IPS DF 4.7 (cell line): ENCODE measurements around the gene AMH.

ENCODE experiments used
- DNase-seq: peaks from one replicate; pipeline ENCODE4 v3.0.0-alpha.2; 2013; ENCODE audit warnings: low spot score; ENCODE audit errors: extremely low read depth

Gene AMH

DNA sequence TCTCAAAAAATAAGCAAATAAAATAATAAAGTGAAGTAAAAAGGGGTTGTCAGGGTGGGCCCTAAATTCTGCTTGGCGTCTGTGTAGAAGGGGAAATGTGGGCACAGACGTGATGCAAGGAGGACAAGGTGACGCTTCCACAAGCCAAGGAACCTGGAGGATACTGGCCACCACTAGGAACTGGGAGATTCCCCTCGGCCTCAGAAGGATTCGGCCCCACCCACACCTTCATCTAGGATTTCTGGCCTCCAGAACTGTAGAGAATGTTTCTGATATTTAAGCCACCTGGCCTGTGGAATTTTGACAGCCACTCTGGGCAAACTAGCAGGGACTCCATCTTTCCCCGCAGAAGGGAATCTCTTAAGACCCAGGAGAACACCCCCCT is 14.1 kb upstream of the AMH start:
- DNase-seq = no peak

DNA sequence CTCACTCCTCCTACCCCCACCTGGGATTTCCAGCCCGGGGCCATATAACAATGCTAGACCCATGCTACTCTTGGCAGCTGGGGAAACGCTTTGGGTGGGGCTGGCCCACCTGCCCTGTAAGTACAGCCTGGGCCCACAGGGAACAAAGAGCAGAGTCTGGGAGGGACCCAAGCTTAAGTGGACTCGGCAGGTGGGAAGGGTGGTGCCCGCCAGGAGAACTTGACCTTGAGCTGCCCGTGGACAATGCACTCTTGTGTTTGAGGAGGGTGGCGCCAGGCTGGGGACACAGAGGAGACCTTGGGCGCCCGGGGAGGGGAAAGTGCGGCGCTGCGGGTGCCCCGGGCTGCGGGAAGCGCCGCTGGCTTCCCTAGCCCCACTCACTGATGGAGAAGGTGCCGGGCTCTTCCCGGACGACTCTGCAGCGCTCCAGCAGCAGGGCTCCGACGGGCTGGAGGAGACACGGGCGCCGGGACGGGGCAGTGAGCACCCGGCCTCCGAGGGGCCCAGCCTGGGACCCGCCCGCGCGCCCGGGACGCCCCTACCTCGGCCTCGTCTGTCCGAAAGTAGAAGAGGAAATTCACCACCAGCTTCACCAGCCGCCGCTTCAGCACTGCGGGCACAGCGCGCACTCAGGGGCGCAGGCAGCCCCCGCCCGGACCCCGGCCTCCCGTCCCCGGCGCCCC is 13.6 kb upstream of the AMH start:
- no peak for DNase-seq

DNA sequence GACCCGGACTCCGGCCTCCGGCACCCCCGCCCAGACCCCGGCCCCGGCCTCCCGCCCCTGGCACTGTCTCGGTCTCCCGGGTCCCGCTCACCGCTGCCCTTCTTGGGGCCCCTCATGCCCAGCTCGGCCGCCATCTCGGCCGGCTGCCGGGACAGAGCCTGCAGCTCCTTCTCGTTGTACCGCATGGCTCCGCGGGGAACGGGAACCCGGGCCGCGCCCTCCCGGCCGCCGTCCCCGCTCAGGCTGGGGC is 13.1 kb upstream of the AMH start:
- no peak for DNase-seq

DNA sequence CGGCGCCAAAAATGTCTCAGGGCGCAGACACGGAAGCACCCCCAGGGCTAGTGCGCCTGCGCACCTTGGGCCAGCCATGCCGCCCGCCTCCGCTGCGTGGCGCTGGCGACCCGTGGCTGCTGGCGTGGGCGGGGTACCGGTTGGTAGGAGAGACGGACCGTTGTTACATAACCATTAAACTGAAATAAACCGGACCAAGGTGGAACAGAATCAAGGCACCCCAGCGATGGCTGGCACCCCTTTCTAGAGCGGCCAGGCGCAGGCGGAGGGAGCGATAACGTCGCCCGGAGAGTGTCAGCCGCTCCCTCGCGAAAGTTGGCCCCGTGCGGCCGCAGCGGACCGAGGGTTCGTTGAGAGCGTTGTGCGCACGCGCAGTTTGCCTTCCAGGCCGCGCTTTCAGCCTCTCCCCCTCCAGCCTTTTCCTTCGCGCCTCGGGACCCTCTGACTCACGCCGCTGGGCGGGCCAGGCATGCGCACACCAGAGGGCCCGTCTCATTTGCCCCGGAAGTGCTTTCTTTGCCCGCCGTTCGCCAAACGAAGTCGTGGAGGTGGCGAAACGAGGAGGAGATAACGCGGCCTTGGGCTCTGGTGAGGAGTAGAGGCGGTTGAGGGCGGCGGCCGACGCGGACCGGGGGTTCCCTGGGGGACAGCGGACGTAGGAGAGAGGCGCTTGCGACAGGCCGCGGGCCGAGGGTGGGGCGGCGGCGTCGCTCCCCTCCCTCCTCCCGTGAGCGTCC is 12.6 kb upstream of the AMH start, which contains the start of the genes PLEKHJ1 and SF3A2:
Gene PLEKHJ1, minus strand, starts transcription at position 16 of the 737 bp plus-strand sequence. CDS start 81 bp downstream, outside the sequence.
Gene SF3A2, plus strand, starts transcription at position 511 of the 737 bp plus-strand sequence. CDS start 6,595 bp downstream, outside the sequence.
- DNase-seq = peak; percentile 86

DNA sequence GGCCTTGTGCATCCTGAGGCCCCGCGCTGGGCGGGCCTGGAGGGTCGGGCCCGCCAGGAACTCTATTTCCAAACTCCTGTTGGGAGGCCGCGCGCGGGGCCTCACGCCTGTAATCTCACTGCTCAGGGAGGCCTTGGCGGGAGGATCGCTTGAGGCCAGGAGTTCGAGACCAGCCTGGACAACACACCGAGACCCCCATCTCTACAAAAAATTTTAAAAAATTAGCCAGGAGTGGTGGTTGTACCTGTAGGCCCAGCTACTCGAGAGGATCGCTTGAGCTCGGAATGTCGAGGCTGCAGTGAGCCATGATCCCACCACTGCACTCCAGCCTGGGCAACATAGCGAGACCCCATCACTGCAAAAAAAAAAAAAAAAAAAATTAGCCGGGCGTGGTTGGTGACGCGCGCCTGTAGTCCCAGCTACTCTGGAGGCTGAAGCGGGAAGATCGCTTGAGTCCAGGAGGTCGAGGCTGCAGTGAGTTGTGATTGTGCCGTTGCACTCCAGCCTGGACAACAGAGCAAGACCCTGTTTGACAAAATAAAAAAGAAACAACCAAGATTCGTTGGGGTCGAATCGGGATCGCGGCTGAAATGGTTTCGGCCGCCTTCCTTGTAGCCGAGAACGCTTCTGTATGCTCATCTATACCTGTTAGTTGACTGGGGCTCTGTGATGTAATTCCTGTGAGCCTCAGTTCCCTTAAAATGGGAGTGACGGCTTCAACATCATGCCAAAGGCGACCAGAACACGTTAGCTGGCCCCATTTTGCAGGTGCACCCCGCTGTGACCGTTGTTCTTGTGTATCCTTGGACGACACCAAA is 11.9 kb upstream of the AMH start:
- no peak for DNase-seq

DNA sequence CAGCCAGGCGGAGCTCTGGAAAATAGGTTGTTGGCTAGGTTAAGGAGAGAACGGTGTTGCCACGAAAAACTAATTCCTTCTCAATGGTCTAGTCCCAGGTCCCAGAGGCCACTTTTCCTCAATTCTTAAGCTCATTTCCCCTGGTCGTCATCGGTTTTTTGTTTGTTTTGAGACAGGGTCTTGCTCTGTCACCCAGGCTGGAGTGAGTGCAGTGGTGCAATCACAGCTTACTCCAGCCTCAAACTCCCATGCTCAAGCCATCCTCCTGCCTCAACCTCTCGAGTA is 11.3 kb upstream of the AMH start:
- DNase-seq = no peak

DNA sequence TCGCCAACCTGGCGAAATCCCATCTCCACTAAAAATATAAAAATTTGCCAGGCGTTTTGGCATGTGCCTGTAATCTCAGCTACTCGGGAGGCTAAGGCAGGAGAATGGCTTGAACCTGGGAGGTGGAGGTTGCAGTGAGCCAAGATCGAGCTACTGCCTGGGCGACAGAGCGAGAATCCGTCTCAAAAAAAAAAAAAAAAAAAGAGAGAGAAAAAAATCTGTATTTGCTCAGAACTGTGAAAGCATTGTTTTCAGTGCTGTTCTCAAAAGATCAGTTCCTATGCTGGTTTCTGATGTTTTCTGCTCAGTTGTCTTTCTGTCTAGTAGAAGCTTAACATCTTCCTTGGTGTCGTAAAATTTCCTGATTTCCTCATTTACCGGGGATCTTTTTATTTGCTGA is 9.9 kb upstream of the AMH start:
- DNase-seq = no peak

DNA sequence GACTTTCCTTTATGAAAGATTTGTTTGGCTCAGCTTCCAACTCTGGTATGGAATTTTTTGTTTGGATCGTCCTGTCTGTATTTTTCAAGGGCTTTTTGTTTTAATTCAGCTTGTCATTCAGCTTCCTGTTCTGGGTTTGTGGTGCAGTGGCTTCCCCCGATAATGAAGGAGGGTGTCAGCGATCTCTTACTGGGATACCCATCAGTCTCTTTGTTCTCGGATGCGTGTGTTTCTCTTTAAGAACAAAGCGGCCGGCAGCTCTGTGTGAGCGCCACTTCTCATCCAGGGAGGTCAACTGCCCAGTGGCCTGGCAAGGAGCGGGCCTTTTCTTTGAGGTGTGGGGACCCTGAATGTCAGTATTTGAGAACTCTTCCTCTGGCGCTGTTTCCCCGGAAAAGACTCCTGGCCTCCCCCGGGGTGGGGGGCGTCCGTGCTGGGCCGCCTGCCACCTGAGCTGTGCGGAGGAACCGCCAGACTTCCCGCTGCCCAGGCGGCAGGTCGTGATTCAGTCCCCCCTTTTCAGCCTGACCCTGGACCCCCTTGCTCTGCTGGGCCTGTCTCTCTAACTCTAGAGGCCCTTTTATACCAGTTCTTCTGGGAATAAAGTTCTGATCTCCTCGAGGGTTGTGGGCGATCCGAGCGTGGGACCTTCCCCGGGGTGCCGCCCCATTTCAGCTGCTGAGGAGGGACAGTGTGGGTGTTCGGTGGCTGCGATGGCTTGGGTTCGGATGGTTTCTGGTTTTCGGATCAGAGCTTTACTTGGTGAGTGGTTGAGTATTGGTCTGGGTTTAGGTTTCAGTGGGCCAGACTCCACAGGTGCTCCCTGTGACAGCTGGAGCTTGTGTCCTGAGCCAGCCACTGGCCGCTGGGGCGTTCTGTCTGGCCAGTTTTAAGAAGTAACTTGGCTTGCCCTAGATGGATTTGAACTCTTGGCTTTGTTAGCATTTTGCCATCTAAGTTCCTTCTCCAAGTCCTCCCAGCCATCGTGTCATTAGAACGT is 9.1 kb upstream of the AMH start:
- no peak for DNase-seq

DNA sequence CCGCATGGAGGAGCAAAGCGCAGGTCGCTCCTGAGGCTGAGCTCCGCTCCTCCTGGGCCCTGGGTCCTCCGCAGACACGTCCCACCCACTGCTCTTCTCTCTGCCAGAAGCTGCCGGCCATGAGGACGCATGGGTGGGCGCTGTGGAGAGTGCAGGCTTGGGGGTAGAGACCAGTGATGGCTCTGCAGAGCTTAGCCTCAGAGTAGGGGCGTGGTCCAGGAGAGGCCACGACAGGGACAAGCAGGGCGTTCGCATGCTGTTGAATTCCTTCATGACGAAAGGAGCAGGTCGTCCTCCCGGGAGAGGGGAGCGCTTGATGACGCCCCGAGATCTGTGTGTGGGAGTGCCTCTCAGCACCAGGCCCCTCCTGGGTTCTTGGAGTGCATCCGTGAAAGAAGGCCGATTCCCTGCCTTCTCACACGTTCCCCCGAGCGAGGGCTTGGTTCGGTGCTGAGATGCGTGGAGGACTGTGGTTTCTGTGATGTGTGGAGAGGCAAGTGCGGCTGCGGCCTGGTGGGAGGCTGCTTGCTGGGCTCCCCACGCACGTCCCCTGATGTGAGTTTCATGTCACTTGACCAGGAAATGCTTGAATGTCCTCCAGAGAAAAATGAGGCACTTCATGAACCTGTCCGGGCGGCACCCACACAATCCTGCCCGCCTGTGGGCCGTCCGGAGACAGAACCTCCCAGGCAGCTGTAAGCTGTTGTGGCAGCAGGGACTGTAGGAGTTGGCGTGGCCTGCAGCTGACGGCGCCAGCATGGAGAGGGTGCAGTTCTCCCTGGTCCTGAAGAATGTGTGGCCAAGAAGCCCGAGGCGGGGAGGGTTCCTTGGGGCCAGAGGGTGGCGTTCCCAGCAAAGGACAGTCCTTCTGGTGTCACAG is 8.0 kb upstream of the AMH start:
- no peak for DNase-seq

DNA sequence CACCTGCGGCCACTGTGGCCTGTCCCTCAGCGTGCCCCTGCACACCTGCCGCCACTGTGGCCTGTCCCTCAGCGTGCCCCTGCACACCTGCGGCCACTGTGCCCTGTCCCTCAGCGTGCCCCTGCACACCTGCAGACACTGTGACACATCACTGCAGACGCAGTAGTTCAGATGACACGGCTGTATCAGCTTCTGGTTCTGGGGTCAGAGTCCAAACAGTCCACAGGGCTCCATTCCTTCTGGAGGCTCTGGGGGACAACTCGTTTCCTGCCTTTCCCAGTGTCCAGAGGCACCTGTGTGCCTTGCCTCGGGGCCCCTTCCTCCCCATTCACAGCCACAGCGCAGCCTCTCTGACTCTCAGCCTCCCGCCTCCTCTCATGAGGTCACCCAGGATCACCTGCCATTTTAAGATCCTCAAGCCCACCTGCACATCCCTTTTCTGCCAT is 7.0 kb upstream of the AMH start:
- no peak for DNase-seq

DNA sequence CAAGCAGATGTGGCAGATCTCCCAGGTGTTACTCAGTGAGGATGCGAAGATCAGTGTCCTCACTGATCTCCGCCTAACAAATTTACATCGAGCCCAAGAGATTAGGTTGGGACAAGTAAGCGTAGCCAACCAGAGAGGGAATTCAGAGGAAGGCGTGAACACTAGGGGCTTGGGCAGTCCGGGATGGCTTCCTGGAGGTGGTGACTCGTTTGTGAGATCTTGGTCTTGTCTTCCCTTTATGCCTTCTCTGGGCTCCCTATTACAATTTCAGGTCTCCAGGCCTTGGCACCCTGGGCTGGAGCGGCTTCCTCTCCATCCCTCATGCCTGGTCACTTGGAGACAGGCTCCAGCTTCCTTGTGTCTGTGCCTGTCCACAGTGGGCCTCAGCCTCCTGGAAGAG is 6.3 kb upstream of the AMH start:
- no peak for DNase-seq

DNA sequence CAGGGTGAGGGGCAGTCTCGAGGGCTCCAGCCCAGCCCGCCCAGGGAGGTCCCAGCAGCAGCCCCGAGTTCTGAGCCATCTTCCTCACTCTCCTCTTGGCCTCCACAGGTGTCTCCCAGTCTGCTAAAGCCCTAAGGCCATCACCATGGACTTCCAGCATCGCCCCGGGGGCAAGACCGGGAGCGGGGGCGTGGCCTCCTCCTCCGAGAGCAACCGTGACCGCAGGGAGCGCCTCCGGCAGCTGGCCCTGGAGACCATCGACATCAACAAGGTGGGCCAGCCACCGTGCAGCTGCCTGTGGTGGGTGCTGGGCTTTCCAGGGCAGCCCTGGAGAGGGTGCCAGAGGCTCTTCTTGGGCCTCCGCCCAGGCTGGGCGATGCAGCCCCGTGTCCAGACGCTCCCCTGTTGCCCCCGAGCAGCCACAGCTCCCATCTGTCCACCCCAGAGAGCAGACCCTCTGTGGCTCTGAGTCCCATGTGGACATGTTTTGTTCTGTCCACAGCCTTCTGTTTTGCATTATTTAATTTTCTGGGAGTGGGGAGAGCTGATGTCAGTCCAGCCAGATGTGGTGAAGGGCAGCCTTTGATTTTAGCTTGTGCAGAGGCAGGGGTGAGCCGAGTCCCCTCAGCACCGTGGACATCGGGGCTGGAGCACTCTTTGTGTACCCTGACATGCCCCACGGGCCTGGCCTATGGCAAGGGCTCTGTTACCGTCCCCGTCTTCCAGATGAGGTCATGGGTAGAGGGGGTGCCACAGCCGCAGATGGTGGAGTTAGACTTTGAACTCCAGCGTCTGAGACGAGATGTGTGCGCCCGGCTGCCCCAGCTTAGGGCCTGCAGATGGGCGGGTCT is 5.6 kb upstream of the AMH start:
- no peak for DNase-seq

DNA sequence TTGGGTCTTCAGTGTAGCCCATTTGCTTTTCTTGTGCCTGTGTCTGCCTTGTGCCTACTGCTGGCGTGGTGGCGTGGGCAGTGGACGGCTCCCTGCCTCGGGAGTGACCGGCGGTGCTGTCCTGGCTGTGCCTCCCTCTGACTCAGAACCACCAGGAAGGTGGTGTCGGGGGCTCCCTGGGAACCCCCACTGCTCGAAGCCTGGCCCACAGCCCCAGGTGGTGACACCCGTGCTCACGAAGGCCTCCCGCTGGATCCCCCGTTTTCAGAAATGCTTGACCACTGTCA is 5.1 kb upstream of the AMH start:
- no peak for DNase-seq

DNA sequence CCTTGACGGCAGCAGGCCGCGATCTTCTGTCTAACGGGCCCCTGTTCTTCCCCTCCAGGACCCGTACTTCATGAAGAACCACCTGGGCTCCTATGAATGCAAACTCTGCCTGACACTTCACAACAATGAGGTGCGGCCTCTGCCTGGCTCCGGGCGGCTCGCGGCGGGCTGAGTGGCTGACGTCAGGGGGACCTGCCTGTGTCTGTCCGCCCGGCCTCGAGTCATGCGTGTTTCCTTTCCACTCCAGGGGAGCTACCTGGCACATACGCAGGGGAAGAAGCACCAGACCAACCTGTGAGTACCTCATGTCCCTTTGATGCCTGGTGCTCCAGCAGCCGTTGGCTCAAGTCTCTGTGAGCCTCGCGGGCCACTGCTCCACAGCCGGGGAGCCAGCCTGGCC is 4.6 kb upstream of the AMH start:
- no peak for DNase-seq

DNA sequence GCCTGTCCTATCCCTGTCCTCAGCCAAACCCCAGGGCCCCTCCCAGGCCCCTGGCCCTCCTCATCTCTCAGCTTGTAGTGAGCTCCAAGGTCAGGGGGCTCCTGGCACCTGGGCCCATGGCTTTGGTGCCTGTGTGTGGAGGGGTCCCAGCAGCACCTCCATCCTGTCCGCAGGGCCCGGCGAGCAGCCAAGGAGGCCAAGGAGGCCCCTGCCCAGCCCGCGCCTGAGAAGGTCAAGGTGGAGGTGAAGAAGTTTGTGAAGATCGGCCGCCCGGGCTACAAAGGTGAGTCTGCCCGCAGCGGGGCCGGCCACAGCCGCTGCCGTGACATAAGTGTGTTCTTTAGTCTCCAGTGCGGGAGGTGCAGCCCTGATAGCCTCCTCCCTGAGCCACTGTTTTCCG is 3.9 kb upstream of the AMH start:
- no peak for DNase-seq

DNA sequence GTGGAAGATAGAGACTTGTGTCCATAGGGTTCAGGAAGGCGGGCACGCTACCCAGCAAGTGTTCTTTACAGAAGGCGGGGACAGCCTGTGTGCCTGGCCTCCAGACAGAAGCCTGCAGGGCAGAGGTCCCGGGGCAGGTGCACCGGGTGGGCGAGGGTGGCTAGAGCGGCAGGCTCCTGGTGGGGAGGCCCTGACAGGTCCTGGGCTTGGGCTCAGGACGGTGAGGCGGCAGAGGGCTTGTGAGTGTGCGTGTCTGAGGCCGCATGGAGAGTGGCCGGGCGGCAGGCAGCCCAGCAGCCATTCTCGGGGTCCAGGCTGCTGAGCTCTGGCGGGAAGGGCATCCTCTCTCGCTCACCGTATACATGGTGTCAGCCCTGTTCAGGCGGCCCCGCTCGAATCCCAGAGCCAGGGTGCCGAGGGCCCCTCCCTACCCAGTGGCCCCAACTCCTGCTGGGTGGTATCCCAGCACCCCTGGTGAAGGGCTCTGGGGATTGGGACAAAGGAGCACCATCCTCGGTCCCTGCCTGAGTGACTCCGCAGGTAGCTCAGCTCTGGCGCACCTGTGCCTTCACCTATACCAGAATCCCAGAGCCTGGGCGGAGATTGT is 3.0 kb upstream of the AMH start:
- DNase-seq = no peak

DNA sequence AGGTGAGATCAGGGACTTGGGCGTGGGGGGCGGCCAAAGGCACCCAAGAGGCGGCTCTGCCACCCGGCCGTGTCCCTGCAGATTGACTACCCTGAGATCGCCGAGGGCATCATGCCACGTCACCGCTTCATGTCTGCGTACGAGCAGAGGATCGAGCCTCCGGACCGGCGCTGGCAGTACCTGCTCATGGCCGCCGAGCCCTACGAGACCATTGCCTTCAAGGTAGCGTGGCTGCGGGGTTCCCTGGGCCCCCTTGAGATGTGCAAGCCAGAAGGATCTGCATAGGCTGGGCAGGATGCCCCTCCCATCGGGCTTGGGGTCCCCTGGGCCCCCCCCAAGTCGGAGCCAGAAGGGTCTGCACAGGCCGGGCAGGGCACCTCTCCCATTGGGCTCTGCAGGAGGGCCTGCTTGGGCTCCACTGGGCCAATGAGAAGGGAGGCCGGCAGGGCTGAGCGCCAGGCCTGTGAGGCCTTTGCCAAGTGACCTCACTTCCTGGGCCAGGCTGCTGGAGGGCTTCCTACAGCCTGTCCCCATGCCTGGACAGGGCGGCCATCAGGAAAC is 2.2 kb upstream of the AMH start:
- no peak for DNase-seq

DNA sequence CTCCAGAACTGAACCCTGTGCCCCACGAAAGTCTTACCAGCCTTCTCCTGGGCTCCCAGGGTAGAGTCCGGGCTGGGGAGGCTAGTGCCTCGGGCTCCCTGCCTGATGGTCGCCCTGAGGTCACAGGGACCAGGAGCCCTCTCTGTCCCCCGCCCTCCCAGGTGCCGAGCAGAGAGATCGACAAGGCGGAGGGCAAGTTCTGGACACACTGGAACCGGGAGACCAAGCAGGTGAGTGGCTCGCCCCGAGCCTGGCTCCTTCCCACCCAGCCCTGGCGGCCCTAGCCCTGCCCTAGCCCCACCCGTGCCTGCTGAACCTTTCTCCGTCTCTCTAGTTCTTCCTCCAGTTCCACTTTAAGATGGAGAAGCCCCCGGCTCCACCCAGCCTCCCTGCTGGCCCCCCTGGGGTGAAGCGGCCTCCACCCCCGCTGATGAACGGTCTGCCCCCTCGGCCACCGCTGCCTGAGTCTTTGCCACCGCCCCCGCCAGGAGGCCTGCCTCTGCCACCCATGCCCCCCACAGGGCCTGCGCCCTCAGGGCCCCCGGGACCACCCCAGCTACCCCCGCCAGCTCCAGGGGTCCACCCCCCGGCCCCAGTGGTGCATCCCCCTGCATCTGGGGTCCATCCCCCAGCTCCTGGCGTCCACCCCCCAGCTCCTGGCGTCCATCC is 1.6 kb upstream of the AMH start:
- DNase-seq = no peak
